HepG2 (cell line): Measurements from ENCODE around the gene CTSW. TPM values are rescaled to one million over a fixed set of nuclear protein-coding genes. Genes with fewer than 3 reads are reported as not detected.

Experiments used
- ASH2L ChIP-seq: fragments of 300-600, 200-600 bp; sonication (generic); IDR thresholded peaks from 2 replicates; pipeline ENCODE4 v1.7.0; 2017; ENCODE audit warnings: low read depth, mild to moderate bottlenecking, moderate library complexity, mixed read lengths, low read length; ENCODE audit not compliant: insufficient read length
- CHD2 ChIP-seq: IDR thresholded peaks from 2 replicates; pipeline ENCODE4 v1.6.1; 2011; ENCODE audit warnings: low read depth, low read length, improper control_type of control experiment
- HOXA7 ChIP-seq: sonication (generic); formaldehyde crosslinking; IDR thresholded peaks from 2 replicates; pipeline ENCODE4 v1.8.1; 2022; ENCODE audit warnings: mild to moderate bottlenecking, missing genetic modification reagents, moderate library complexity
- KLF6 ChIP-seq: IDR thresholded peaks from 2 replicates; pipeline ENCODE4 v1.8.0; 2016; ENCODE audit warnings: missing biosample characterization, missing genetic modification reagents
- PHF21A ChIP-seq: sonication (generic); formaldehyde crosslinking; IDR thresholded peaks from 2 replicates; pipeline ENCODE4 v1.5.0; 2020; ENCODE audit warnings: mild to moderate bottlenecking, missing genetic modification reagents
- RFX1 ChIP-seq: fragments of 450-650 bp; IDR thresholded peaks from 2 replicates; pipeline ENCODE4 v1.6.1; 2017
- TAF15 ChIP-seq: fragments of 200-400 bp; formaldehyde crosslinking; IDR thresholded peaks from one replicate; pipeline ENCODE4 v1.6.1; 2018; ENCODE audit warnings: mild to moderate bottlenecking, low read depth, low read length; ENCODE audit not compliant: poor library complexity, severe bottlenecking
- TRIM24 ChIP-seq: sonication (generic); formaldehyde crosslinking; IDR thresholded peaks from 2 replicates; pipeline ENCODE4 v1.8.0; 2022; ENCODE audit warnings: mild to moderate bottlenecking, missing genetic modification reagents
- ZBTB39 ChIP-seq: sonication (generic); formaldehyde crosslinking; IDR thresholded peaks from 2 replicates; pipeline ENCODE4 v1.5.0; 2020; ENCODE audit warnings: missing genetic modification reagents
- ZNF282 ChIP-seq: fragments of 450-650 bp; IDR thresholded peaks from 2 replicates; pipeline ENCODE4 v1.6.1; 2018; ENCODE audit not compliant: partially characterized antibody
- ZNF318 ChIP-seq: sonication (generic); formaldehyde crosslinking; IDR thresholded peaks from 2 replicates; pipeline ENCODE4 v1.4.0; 2020; ENCODE audit warnings: mild to moderate bottlenecking, missing genetic modification reagents
- ZNF503 ChIP-seq: sonication (generic); formaldehyde crosslinking; IDR thresholded peaks from 2 replicates; pipeline ENCODE4 v1.4.0; 2020; ENCODE audit warnings: missing genetic modification reagents
- ZNF530 ChIP-seq: sonication (generic); formaldehyde crosslinking; IDR thresholded peaks from 2 replicates; pipeline ENCODE4 v1.5.0; 2020; ENCODE audit warnings: low read depth, mild to moderate bottlenecking, missing genetic modification reagents
- ZNF709 ChIP-seq: sonication (generic); formaldehyde crosslinking; IDR thresholded peaks from 2 replicates; pipeline ENCODE4 v1.5.0; 2020; ENCODE audit warnings: mild to moderate bottlenecking, missing genetic modification reagents
- ZNF773 ChIP-seq: sonication (generic); formaldehyde crosslinking; IDR thresholded peaks from 2 replicates; pipeline ENCODE4 v1.4.0; 2020; ENCODE audit warnings: missing genetic modification reagents, borderline replicate concordance
- polyA plus RNA-seq, 8 experiments: library from polyadenylated mRNA; depleted of rRNA in 3 of 8; stranded (reverse) in 7 of 8; unstranded in 1 of 8; fragments of >200 nt; fragmentation: Illumina TruSeq in 4 of 8; extraction: Trizol in 4 of 8; gene quantifications; 2 replicates each; pipeline versions ENCODE4 v1.2.1 to v1.2.3, GENCODE V29; 2011 to 2016; ENCODE audit warnings: low read depth in 4 of 8, missing spikeins in 1 of 8, mixed read lengths in 1 of 8; ENCODE audit not compliant: insufficient read depth in 1 of 8
- total RNA-seq, 5 experiments: library from RNA; depleted of rRNA; stranded (reverse); fragments of >200 nt; fragmentation: Illumina TruSeq; extraction: Trizol; gene quantifications; 2 replicates each; pipeline ENCODE4 v1.2.3, GENCODE V29; 2016; ENCODE audit warnings: low read depth in 1 of 5

CTSW gene
- total and polyA plus RNA-seq, 2 of the 13 experiments (the other 11 are each of a cell fraction or from before 2014, with no cell fraction given), result 0.09 TPM; not detected in 1

GRCh38 chr11:65900125-65900898, 20.7 kb downstream of the CTSW start, which contains the start of gene FOSL1 (continued):
- TF ChIP-seq ZBTB39 (CRISPR knock-in tag), result no peak
- no peak for TF ChIP-seq ZNF282
- no peak for TF ChIP-seq ZNF530
- TF ChIP-seq RFX1, result no peak
- TF ChIP-seq ZNF318 (CRISPR knock-in tag), result no peak
- TF ChIP-seq HOXA7 (CRISPR knock-in tag), result no peak
- peak; percentile 61 for TF ChIP-seq ZNF503 (CRISPR knock-in tag)
- TF ChIP-seq TRIM24 (CRISPR knock-in tag), result no peak
- TF ChIP-seq ZNF709 (CRISPR knock-in tag), result no peak
- TF ChIP-seq ZNF773 (CRISPR knock-in tag), result no peak
- TF ChIP-seq PHF21A (CRISPR knock-in tag), result no peak
- TF ChIP-seq TAF15, result peak; percentile 76
- no peak for TF ChIP-seq CHD2
- no peak for TF ChIP-seq ASH2L
- TF ChIP-seq KLF6, result 0 out of 2 replicates have a peak, but pooled peaks have one; percentile 12
